ENCODE measurements around the gene APOBEC3F.

APOBEC3F gene

GRCh38 chr22:39090426-39091064 is 49.9 kb downstream of the APOBEC3F start:
- DNase-seq, result no peak

GRCh38 chr22:39091126-39092081 is 50.7 kb downstream of the APOBEC3F start:
- no peak for DNase-seq

GRCh38 chr22:39092111-39092862 is 51.6 kb downstream of the APOBEC3F start:
- DNase-seq, result no peak

GRCh38 chr22:39094717-39095389 is 54.2 kb downstream of the APOBEC3F start:
- DNase-seq, result no peak

- DNase-seq, result no peak
Measured at GRCh38 chr22:39095971-39096370, 55.3 kb downstream of the APOBEC3F start.

GRCh38 chr22:39097098-39098020 is 56.7 kb downstream of the APOBEC3F start, which contains the start of gene APOBEC3H:
TSS of gene APOBEC3H (plus strand) at chr22:39097244. CDS start at chr22:39100279, 3,035 bp downstream.
- DNase-seq, result no peak

- DNase-seq, result no peak
Measured at GRCh38 chr22:39098026-39098425, 57.4 kb downstream of the APOBEC3F start.

GRCh38 chr22:39098576-39098975 is 57.9 kb downstream of the APOBEC3F start:
- DNase-seq, result no peak

- DNase-seq, result no peak
Measured at GRCh38 chr22:39101226-39101625, 60.6 kb downstream of the APOBEC3F start.

- no peak for DNase-seq
Measured at GRCh38 chr22:39103431-39103830, 62.8 kb downstream of the APOBEC3F start.
